ENCODE data around the gene GFI1.

The GFI1 gene

GRCh38 chr1:92481599-92481925, 5.2 kb downstream of the GFI1 start:
- peaks cover 100% of the 10 kb centered on the region for H3K27me3 ChIP-seq (ENCODE audit: control insufficient read depth, insufficient read depth, low read length, poor library complexity, severe bottlenecking)
- H3K9me3 ChIP-seq (ENCODE audit: control insufficient read depth, low read length) = no peaks in the 10 kb centered on the region
- no peaks in the 10 kb centered on the region for H3K36me3 ChIP-seq (ENCODE audit: control insufficient read depth, insufficient read depth, low read length)
- H3K4me3 ChIP-seq (ENCODE audit: insufficient read depth, low read depth, low read length) = no peak overlapping the region
- H3K4me1 ChIP-seq (ENCODE audit: control insufficient read depth, insufficient read depth, low read length) = peaks cover 37% of the 10 kb centered on the region
- H3K27ac ChIP-seq (ENCODE audit: insufficient read depth, low read depth, low read length, poor library complexity, severe bottlenecking) = no peak overlapping the region
- 4 to 7% methylated on average over 11 to 12 of the region's 12 CpGs for WGBS, 2 experiments

- Histone ChIP-seq H3K9me3 (ENCODE audit: control insufficient read depth, low read length) (no peaks in the 10 kb centered on the region), H3K36me3 (ENCODE audit: control insufficient read depth, insufficient read depth, low read length) (no peaks in the 10 kb centered on the region), H3K4me3 (ENCODE audit: insufficient read depth, low read depth, low read length) (no peak overlapping the region), H3K4me1 (ENCODE audit: control insufficient read depth, insufficient read depth, low read length) (peaks cover 37% of the 10 kb centered on the region), H3K27ac (ENCODE audit: insufficient read depth, low read depth, low read length, poor library complexity, severe bottlenecking) (no peak overlapping the region), H3K27me3 (ENCODE audit: control insufficient read depth, insufficient read depth, low read length, poor library complexity, severe bottlenecking) (peaks cover 100% of the 10 kb centered on the region)
- WGBS, 2 experiments = 1 to 2% methylated on average over 65 of the region's 65 CpGs
These were observed 5.7 kb downstream of the GFI1 start for GRCh38 chr1:92480813-92481598.

DNA sequence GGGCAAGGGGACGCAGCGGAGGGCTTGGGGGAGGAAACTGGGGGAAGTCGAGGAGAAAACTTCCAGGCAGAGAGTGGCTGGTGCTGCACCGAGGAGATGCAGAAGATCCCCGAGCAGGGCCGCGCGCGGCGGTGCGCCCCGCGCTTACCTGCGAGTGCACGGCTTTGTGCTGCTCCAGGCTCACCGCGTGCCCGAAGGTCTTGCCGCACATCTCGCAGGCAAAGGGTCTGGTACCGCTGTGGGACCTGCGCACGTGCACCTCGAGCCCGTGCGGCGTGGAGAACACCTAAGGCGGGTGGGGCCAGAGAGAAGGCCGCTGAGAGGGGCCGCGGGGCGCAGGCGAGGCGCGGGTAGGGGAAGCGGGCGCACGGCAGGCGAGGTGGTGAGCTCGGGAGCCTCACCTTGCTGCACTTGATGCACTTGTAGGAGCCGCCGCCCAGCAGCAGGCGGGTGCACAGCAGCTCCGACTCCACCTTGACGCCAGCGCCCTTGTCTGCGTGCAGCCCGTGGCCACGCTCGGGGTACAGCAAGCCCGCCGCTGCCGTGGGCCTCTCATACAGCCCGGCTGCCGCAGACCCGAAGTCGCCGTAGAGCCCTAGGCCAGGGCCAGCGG, 6.4 kb downstream of the GFI1 start:
- no peak overlapping the region for H3K27ac ChIP-seq (ENCODE audit: insufficient read depth, low read depth, low read length, poor library complexity, severe bottlenecking)
- H3K27me3 ChIP-seq (ENCODE audit: control insufficient read depth, insufficient read depth, low read length, poor library complexity, severe bottlenecking) = peaks cover 100% of the 10 kb centered on the region
- 3% methylated on average over 59 of the region's 59 CpGs for WGBS, 2 experiments
- H3K9me3 ChIP-seq (ENCODE audit: control insufficient read depth, low read length) = no peaks in the 10 kb centered on the region
- H3K36me3 ChIP-seq (ENCODE audit: control insufficient read depth, insufficient read depth, low read length) = no peaks in the 10 kb centered on the region
- peaks cover 34% of the 10 kb centered on the region for H3K4me1 ChIP-seq (ENCODE audit: control insufficient read depth, insufficient read depth, low read length)
- H3K4me3 ChIP-seq (ENCODE audit: insufficient read depth, low read depth, low read length) = no peak overlapping the region

DNA sequence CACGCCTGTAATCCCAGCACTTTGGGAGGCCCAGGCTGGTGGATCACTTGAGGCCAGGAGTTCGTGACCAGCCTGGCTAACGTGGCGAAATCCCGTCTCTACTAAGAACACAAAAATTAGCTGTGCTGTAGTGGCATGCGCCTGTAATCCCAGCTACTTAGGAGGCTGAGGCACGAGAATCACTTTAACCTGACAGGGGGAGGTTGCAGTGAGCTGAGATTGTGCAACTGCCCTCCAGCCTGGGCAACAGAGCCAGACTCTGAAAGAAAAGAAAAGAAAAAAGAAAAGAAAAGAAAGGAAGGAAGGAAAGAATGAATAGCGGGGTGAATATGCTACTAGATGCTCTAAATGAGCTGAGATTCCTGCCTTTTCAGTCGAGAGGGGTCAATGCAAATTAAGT, 7.1 kb downstream of the GFI1 start:
- Histone ChIP-seq H3K9me3 (ENCODE audit: control insufficient read depth, low read length) (no peaks in the 10 kb centered on the region), H3K4me1 (ENCODE audit: control insufficient read depth, insufficient read depth, low read length) (peaks cover 27% of the 10 kb centered on the region), H3K27me3 (ENCODE audit: control insufficient read depth, insufficient read depth, low read length, poor library complexity, severe bottlenecking) (peaks cover 99% of the 10 kb centered on the region), H3K27ac (ENCODE audit: insufficient read depth, low read depth, low read length, poor library complexity, severe bottlenecking) (no peak overlapping the region), H3K36me3 (ENCODE audit: control insufficient read depth, insufficient read depth, low read length) (no peaks in the 10 kb centered on the region), H3K4me3 (ENCODE audit: insufficient read depth, low read depth, low read length) (no peak overlapping the region)
- WGBS, 2 experiments = 67 to 69% methylated on average over 9 of the region's 9 CpGs

DNA sequence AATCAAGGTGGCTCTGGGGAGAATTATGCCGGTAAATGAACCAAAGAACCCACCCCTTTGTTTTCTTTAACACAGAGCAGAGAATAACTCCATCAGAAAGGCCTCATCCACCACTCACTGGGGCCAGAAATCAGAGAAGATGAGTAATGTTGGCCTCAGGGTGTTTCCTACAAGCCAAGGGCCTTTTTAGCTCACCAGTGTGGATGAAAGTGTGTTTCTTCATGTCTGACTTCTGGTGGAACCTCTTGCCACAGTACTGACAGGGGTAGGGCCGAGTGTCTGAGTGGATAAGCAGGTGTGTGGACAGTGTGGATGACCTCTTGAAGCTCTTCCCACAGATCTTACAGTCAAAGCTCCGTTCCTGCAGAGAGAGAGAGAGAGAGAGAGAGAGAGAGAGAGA, 8.3 kb downstream of the GFI1 start:
- peaks cover 15% of the 10 kb centered on the region for H3K4me1 ChIP-seq (ENCODE audit: control insufficient read depth, insufficient read depth, low read length)
- H3K4me3 ChIP-seq (ENCODE audit: insufficient read depth, low read depth, low read length) = no peak overlapping the region
- peaks cover 87% of the 10 kb centered on the region for H3K27me3 ChIP-seq (ENCODE audit: control insufficient read depth, insufficient read depth, low read length, poor library complexity, severe bottlenecking)
- 80 to 88% methylated on average over 3 of the region's 3 CpGs for WGBS, 2 experiments
- no peak overlapping the region for H3K27ac ChIP-seq (ENCODE audit: insufficient read depth, low read depth, low read length, poor library complexity, severe bottlenecking)
- H3K9me3 ChIP-seq (ENCODE audit: control insufficient read depth, low read length) = no peaks in the 10 kb centered on the region
- H3K36me3 ChIP-seq (ENCODE audit: control insufficient read depth, insufficient read depth, low read length) = no peaks in the 10 kb centered on the region

- peaks cover 64% of the 10 kb centered on the region for H3K27me3 ChIP-seq (ENCODE audit: control insufficient read depth, insufficient read depth, low read length, poor library complexity, severe bottlenecking)
- WGBS, 2 experiments = 65 to 67% methylated on average over 12 of the region's 12 CpGs
- H3K4me3 ChIP-seq (ENCODE audit: insufficient read depth, low read depth, low read length) = no peak overlapping the region
- no peaks in the 10 kb centered on the region for H3K36me3 ChIP-seq (ENCODE audit: control insufficient read depth, insufficient read depth, low read length)
- no peak overlapping the region for H3K27ac ChIP-seq (ENCODE audit: insufficient read depth, low read depth, low read length, poor library complexity, severe bottlenecking)
- H3K9me3 ChIP-seq (ENCODE audit: control insufficient read depth, low read length) = no peaks in the 10 kb centered on the region
- H3K4me1 ChIP-seq (ENCODE audit: control insufficient read depth, insufficient read depth, low read length) = no peaks in the 10 kb centered on the region
These were observed 10.6 kb downstream of the GFI1 start for GRCh38 chr1:92476071-92476631.

GRCh38 chr1:92475029-92475428, 11.7 kb downstream of the GFI1 start:
- no peaks in the 10 kb centered on the region for H3K4me1 ChIP-seq (ENCODE audit: control insufficient read depth, insufficient read depth, low read length)

GRCh38 chr1:92473781-92474495, 12.8 kb downstream of the GFI1 start:
- Histone ChIP-seq H3K36me3 (ENCODE audit: control insufficient read depth, insufficient read depth, low read length) (no peaks in the 10 kb centered on the region), H3K4me1 (ENCODE audit: control insufficient read depth, insufficient read depth, low read length) (no peaks in the 10 kb centered on the region), H3K4me3 (ENCODE audit: insufficient read depth, low read depth, low read length) (no peak overlapping the region), H3K9me3 (ENCODE audit: control insufficient read depth, low read length) (no peaks in the 10 kb centered on the region), H3K27ac (ENCODE audit: insufficient read depth, low read depth, low read length, poor library complexity, severe bottlenecking) (no peak overlapping the region), H3K27me3 (ENCODE audit: control insufficient read depth, insufficient read depth, low read length, poor library complexity, severe bottlenecking) (peaks cover 42% of the 10 kb centered on the region)
- 93 to 94% methylated on average over 5 of the region's 5 CpGs for WGBS, 2 experiments

More at GRCh38 chr1:92475029-92475428, 11.7 kb downstream of the GFI1 start:
- WGBS, 2 experiments = 87 to 92% methylated on average over 3 of the region's 3 CpGs
- Histone ChIP-seq H3K4me3 (ENCODE audit: insufficient read depth, low read depth, low read length) (no peak overlapping the region), H3K27ac (ENCODE audit: insufficient read depth, low read depth, low read length, poor library complexity, severe bottlenecking) (no peak overlapping the region), H3K9me3 (ENCODE audit: control insufficient read depth, low read length) (no peaks in the 10 kb centered on the region), H3K36me3 (ENCODE audit: control insufficient read depth, insufficient read depth, low read length) (no peaks in the 10 kb centered on the region), H3K27me3 (ENCODE audit: control insufficient read depth, insufficient read depth, low read length, poor library complexity, severe bottlenecking) (peaks cover 53% of the 10 kb centered on the region)

DNA sequence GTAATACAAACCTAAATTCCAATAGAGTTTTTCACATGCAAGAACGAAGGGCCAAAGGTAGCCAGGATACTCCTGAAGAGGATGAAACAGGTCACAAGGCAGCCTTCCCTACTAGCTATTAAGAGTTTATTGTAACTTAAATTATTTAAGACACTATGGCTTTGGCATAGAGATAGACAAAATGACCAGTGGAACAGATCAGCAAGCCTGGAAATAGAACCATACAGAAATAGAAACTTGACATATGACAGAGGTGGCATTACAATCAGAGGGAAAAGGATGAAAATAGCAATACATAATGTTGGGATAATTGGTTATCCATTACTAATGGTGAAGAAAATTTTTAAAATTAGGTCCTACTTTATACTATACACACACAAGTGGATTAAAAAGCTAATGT, 16.5 kb downstream of the GFI1 start:
- Histone ChIP-seq H3K27me3 (ENCODE audit: control insufficient read depth, insufficient read depth, low read length, poor library complexity, severe bottlenecking) (peaks cover 5% of the 10 kb centered on the region), H3K27ac (ENCODE audit: insufficient read depth, low read depth, low read length, poor library complexity, severe bottlenecking) (no peak overlapping the region), H3K9me3 (ENCODE audit: control insufficient read depth, low read length) (no peaks in the 10 kb centered on the region), H3K4me1 (ENCODE audit: control insufficient read depth, insufficient read depth, low read length) (no peaks in the 10 kb centered on the region), H3K36me3 (ENCODE audit: control insufficient read depth, insufficient read depth, low read length) (no peaks in the 10 kb centered on the region), H3K4me3 (ENCODE audit: insufficient read depth, low read depth, low read length) (no peak overlapping the region)
- WGBS, 2 experiments = 78% methylated on average over 1 of the region's 1 CpG; no CpG with 5 or more reads in 1 of the 2 experiments
